ENCODE data around the gene TMEM219.
"Not testable (repeated sequence)": the region's sequence is repeated elsewhere in the genome, so short reads cannot be mapped to it uniquely, and the experiment has no call there.

DNA sequence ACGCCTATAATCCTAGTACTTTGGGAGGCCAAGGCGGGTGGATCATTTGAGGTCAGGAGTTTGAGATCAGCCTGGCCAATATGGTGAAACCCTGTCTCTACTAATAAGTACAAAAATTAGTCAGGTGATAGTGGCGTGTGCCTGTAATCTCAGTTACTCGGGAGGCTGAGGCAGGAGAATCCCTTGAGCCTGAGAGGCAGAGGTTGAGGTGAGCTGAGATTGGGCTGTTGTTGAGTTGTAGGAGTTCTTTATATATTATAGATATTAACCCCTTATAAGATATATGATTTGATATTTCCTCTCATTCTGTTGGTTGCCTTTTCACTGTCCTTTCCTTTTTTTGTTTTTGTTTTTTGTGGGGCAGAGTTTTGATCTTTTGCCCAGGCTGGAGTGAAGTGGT is 2.1 kb upstream of the TMEM219 start:
- TF ChIP-seq SREBF1 (IDR thresholded peaks at IDR 0.05; ENCODE audit: low read length); CUX1 (IDR thresholded peaks at IDR 0.05; ENCODE audit: insufficient replicate concordance, low read depth, low read length); YBX1 (IDR thresholded peaks at IDR 0.05); CEBPB (IDR thresholded peaks at IDR 0.05; ENCODE audit: borderline replicate concordance in 1 of 2, low read depth in 2 of 2, low read length in 2 of 2); TARDBP (IDR thresholded peaks at IDR 0.05; ENCODE audit: borderline replicate concordance): not testable (repeated sequence)
- TF ChIP-seq, protein P1, sequence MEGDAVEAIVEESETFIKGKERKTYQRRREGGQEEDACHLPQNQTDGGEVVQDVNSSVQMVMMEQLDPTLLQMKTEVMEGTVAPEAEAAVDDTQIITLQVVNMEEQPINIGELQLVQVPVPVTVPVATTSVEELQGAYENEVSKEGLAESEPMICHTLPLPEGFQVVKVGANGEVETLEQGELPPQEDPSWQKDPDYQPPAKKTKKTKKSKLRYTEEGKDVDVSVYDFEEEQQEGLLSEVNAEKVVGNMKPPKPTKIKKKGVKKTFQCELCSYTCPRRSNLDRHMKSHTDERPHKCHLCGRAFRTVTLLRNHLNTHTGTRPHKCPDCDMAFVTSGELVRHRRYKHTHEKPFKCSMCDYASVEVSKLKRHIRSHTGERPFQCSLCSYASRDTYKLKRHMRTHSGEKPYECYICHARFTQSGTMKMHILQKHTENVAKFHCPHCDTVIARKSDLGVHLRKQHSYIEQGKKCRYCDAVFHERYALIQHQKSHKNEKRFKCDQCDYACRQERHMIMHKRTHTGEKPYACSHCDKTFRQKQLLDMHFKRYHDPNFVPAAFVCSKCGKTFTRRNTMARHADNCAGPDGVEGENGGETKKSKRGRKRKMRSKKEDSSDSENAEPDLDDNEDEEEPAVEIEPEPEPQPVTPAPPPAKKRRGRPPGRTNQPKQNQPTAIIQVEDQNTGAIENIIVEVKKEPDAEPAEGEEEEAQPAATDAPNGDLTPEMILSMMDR (IDR thresholded peaks at IDR 0.05 in 2 of 3, conservative IDR thresholded peaks at IDR 0.05 in 1 of 3; ENCODE audit: control insufficient read depth in 2 of 3, extremely low read depth in 1 of 3, insufficient read depth in 1 of 3, low read depth in 3 of 3, low read length in 3 of 3) = not testable (repeated sequence)

All from GM12878 (cell line).